Measurements from ENCODE around the gene RREB1. TPM values are rescaled to one million over a fixed set of nuclear protein-coding genes. Genes with fewer than 3 reads are reported as not detected.

RREB1 gene
- total RNA-seq, 4 donors from 2014 or later: 17.7 to 36.6 (median 28.8) TPM

- 100% methylated on average over 1 of the region's 8 CpGs for WGBS
- H3K4me3 ChIP-seq: no peak overlapping the region
- no peaks in the 10 kb centered on the region for H3K36me3 ChIP-seq
- no peaks in the 10 kb centered on the region for H3K9me3 ChIP-seq
- H3K27ac ChIP-seq (replicated peaks in 1 of 4): no peak overlapping the region
- no peaks in the 10 kb centered on the region for H3K27me3 ChIP-seq
- H3K4me1 ChIP-seq: peaks cover 0 to 7% (median 6%) of the 10 kb centered on the region in 4 donors
- TF ChIP-seq CTCF (IDR thresholded peaks at IDR 0.05) (no peak), POLR2A (IDR thresholded peaks at IDR 0.05; ENCODE audit: low read depth) (no peak), POLR2AphosphoS5 (IDR thresholded peaks at IDR 0.05) (no peak), EP300 (IDR thresholded peaks at IDR 0.05) (no peak)
- intact Hi-C loops (cut with DNase I): no loop called here
- no peak for DNase-seq (ENCODE audit: extremely low spot score)
Observed at GRCh38 chr6:7267071-7267465, 159.3 kb downstream of the RREB1 start.

GRCh38 chr6:7267466-7268091 is 159.8 kb downstream of the RREB1 start:
- Histone ChIP-seq H3K4me3 (no peak overlapping the region), H3K27ac (replicated peaks in 1 of 4) (no peak overlapping the region), H3K9me3 (no peaks in the 10 kb centered on the region), H3K4me1 (peaks cover 0 to 6% (median 6%) of the 10 kb centered on the region in 4 donors), H3K36me3 (no peaks in the 10 kb centered on the region), H3K27me3 (no peaks in the 10 kb centered on the region)
- no peak for TF ChIP-seq CTCF (IDR thresholded peaks at IDR 0.05)
- TF ChIP-seq POLR2A (IDR thresholded peaks at IDR 0.05; ENCODE audit: low read depth): no peak
- intact Hi-C loops (cut with DNase I): no loop called here
- WGBS: 58% methylated on average over 12 of the region's 13 CpGs
- no peak for DNase-seq (ENCODE audit: extremely low spot score)

- TF ChIP-seq POLR2AphosphoS5 (IDR thresholded peaks at IDR 0.05): no peak
- no peak for TF ChIP-seq CTCF (IDR thresholded peaks at IDR 0.05)
- no peak for TF ChIP-seq EP300 (IDR thresholded peaks at IDR 0.05)
- no peak for TF ChIP-seq POLR2A (IDR thresholded peaks at IDR 0.05; ENCODE audit: low read depth)
- no peaks in the 10 kb centered on the region for H3K36me3 ChIP-seq
Observed at GRCh38 chr6:7268362-7268761, 160.6 kb downstream of the RREB1 start.

GRCh38 chr6:7268816-7269555 is 161.2 kb downstream of the RREB1 start:
- DNase-seq (ENCODE audit: extremely low spot score): no peak
- no peaks in the 10 kb centered on the region for H3K36me3 ChIP-seq
- H3K9me3 ChIP-seq: no peaks in the 10 kb centered on the region
- no peak overlapping the region for H3K4me3 ChIP-seq
- 81% methylated on average over 11 of the region's 23 CpGs for WGBS
- TF ChIP-seq POLR2AphosphoS5 (IDR thresholded peaks at IDR 0.05): no peak
- peaks cover 0 to 6% (median 6%) of the 10 kb centered on the region in 4 donors for H3K4me1 ChIP-seq
- intact Hi-C loops (cut with DNase I): no loop called here
- H3K27ac ChIP-seq (replicated peaks in 1 of 4): no peak overlapping the region
- H3K27me3 ChIP-seq: no peaks in the 10 kb centered on the region

More at GRCh38 chr6:7268362-7268761, 160.6 kb downstream of the RREB1 start:
- peaks cover 0 to 6% (median 6%) of the 10 kb centered on the region in 4 donors for H3K4me1 ChIP-seq
- WGBS: 88% methylated on average over 12 of the region's 20 CpGs
- no peaks in the 10 kb centered on the region for H3K27me3 ChIP-seq
- H3K27ac ChIP-seq (replicated peaks in 1 of 4): no peak overlapping the region
- DNase-seq (ENCODE audit: extremely low spot score): no peak
- no peak overlapping the region for H3K4me3 ChIP-seq
- intact Hi-C loops (cut with DNase I): no loop called here
- no peaks in the 10 kb centered on the region for H3K9me3 ChIP-seq

- Histone ChIP-seq H3K27ac (replicated peaks in 1 of 4) (no peak overlapping the region), H3K4me1 (peaks cover 0 to 6% (median 6%) of the 10 kb centered on the region in 4 donors), H3K36me3 (no peaks in the 10 kb centered on the region), H3K9me3 (no peaks in the 10 kb centered on the region), H3K27me3 (no peaks in the 10 kb centered on the region), H3K4me3 (no peak overlapping the region)
- peak; percentile 77 for DNase-seq (ENCODE audit: extremely low spot score)
- intact Hi-C loops (cut with DNase I): no loop called here
- TF ChIP-seq POLR2A (IDR thresholded peaks at IDR 0.05; ENCODE audit: low read depth) (no peak), POLR2AphosphoS5 (IDR thresholded peaks at IDR 0.05) (no peak), CTCF (IDR thresholded peaks at IDR 0.05) (no peak), EP300 (IDR thresholded peaks at IDR 0.05) (no peak)
- 87% methylated on average over 5 of the region's 5 CpGs for WGBS
Observed at GRCh38 chr6:7269816-7270215, 162.1 kb downstream of the RREB1 start.
